HG03520 (cell line): ENCODE data around the gene SARM1.
"Not testable (repeated sequence)": the region's sequence is repeated elsewhere in the genome, so short reads cannot be mapped to it uniquely, and the experiment has no call there.

Experiments
- ATAC-seq: cut with Tn5 transposase; IDR thresholded peaks from one replicate; pipeline ENCODE4 v1.9.1; 2021; ENCODE audit warnings: mild to moderate bottlenecking, moderate library complexity; ENCODE audit not compliant: unreplicated experiment

The SARM1 gene

GRCh38 chr17:28371245-28372202 lies at the start of gene SARM1:
Gene SARM1, plus strand, starts transcription at chr17:28371694. Its CDS starts 339 bp downstream, at chr17:28372033.
- peak; percentile 75 for ATAC-seq

- no peak for ATAC-seq
These were observed 47.2 kb upstream of the SARM1 start for GRCh38 chr17:28324267-28324745.

- no peak for ATAC-seq
These were observed 46.7 kb upstream of the SARM1 start for GRCh38 chr17:28324781-28325180.

GRCh38 chr17:28325211-28325610 lies 46.3 kb upstream of the SARM1 start:
- no peak for ATAC-seq

GRCh38 chr17:28326114-28326513 lies 45.4 kb upstream of the SARM1 start:
- no peak for ATAC-seq

- peak; percentile 71 for ATAC-seq
These were observed 44.4 kb upstream of the SARM1 start for GRCh38 chr17:28327031-28327607.

- ATAC-seq, result no peak
These were observed 43.8 kb upstream of the SARM1 start for GRCh38 chr17:28327709-28328108.

GRCh38 chr17:28328325-28328724 lies 43.2 kb upstream of the SARM1 start:
- no peak for ATAC-seq

- ATAC-seq, result no peak
These were observed 40.8 kb upstream of the SARM1 start for GRCh38 chr17:28330671-28331070.

GRCh38 chr17:28331891-28332420 lies 39.5 kb upstream of the SARM1 start:
- ATAC-seq, result no peak

GRCh38 chr17:28333083-28333746 lies 38.3 kb upstream of the SARM1 start:
- no peak for ATAC-seq

GRCh38 chr17:28334171-28334570 lies 37.3 kb upstream of the SARM1 start:
- no peak for ATAC-seq

GRCh38 chr17:28334666-28335200 lies 36.8 kb upstream of the SARM1 start:
- no peak for ATAC-seq

GRCh38 chr17:28335201-28335958 lies 36.1 kb upstream of the SARM1 start, which contains the start of the genes IFT20 and TNFAIP1:
Gene IFT20, minus strand, starts transcription at chr17:28335472. Its CDS starts 3,487 bp downstream, at chr17:28331985.
Gene TNFAIP1, plus strand, starts transcription at chr17:28335761. Its CDS starts 3,761 bp downstream, at chr17:28339522.
- peak; percentile 94 for ATAC-seq

GRCh38 chr17:28335959-28336871 lies 35.3 kb upstream of the SARM1 start:
- no peak for ATAC-seq

GRCh38 chr17:28338056-28338768 lies 33.3 kb upstream of the SARM1 start:
- no peak for ATAC-seq

- not testable (repeated sequence) for ATAC-seq
These were observed 32.7 kb upstream of the SARM1 start for GRCh38 chr17:28338769-28339212.

- ATAC-seq, result no peak
These were observed 32.1 kb upstream of the SARM1 start for GRCh38 chr17:28339431-28339830.
